Panc1 (cell line): ENCODE measurements around the gene HDDC2. TPM values are rescaled to one million over a fixed set of nuclear protein-coding genes. Genes with fewer than 3 reads are reported as not detected.
"Not testable (repeated sequence)": the region's sequence is repeated elsewhere in the genome, so short reads cannot be mapped to it uniquely, and the experiment has no call there.

Experiments used
- ATAC-seq: fragments of 200-7000 bp; cut with Tn5 transposase; 2 replicates; pipeline ENCODE4 v1.9.1; 2020; ENCODE audit warnings: mild to moderate bottlenecking, moderate library complexity
- BruUV-seq: library from RNA; stranded (reverse); fragments of 400-500 nt; replicated peaks from 2 replicates; lab custom pipeline; 2021; lab: Mats Ljungman, UMichigan
- CTCF ChIA-PET: fragments of 300-600 bp; sonication (Branson Sonifier 250); formaldehyde crosslinking; loops from one replicate; lab custom pipeline; 2022; ENCODE audit warnings: antibody characterized with exemption; lab: Charles Lee
- POLR2A ChIA-PET: fragments of 300-600 bp; sonication (Branson Sonifier 250); formaldehyde crosslinking; loops from one replicate; lab custom pipeline; 2022; ENCODE audit warnings: antibody characterized with exemption; lab: Charles Lee
- DNase-seq: peaks from one replicate; pipeline ENCODE4 v3.0.0-alpha.2; 2010; ENCODE audit warnings: low read depth, low spot score
- H3K27ac ChIP-seq: 2 replicates; pipeline ENCODE4 v1.5.1; 2011; ENCODE audit warnings: mild to moderate bottlenecking, low read length, inconsistent platforms
- H3K27me3 ChIP-seq: fragments of 200-500 bp; sonication (Bioruptor generic); 2 replicates; pipeline ENCODE4 v1.6.0; 2014; ENCODE audit warnings: low read length, inconsistent platforms; ENCODE audit not compliant: control insufficient read depth, insufficient read depth
- H3K36me3 ChIP-seq: fragments of 200-500 bp; sonication (Bioruptor generic); 2 replicates; pipeline ENCODE4 v1.5.1; 2014; ENCODE audit warnings: inconsistent platforms, mild to moderate bottlenecking, low read length, moderate library complexity; ENCODE audit not compliant: control insufficient read depth, insufficient read depth
- H3K4me1 ChIP-seq: 2 replicates; pipeline ENCODE4 v1.5.1; 2011; ENCODE audit warnings: inconsistent platforms, mild to moderate bottlenecking, low read length, moderate library complexity; ENCODE audit not compliant: control insufficient read depth, insufficient read depth
- H3K4me3 ChIP-seq, 2 experiments: 2 replicates each; pipeline ENCODE4 v1.5.1; 2011 to 2012; ENCODE audit warnings: low read depth in 2 of 2, low read length in 2 of 2, mild to moderate bottlenecking in 2 of 2, inconsistent platforms in 1 of 2, moderate library complexity in 1 of 2
- H3K9me3 ChIP-seq: fragments of 200-500 bp; sonication (Bioruptor generic); 2 replicates; pipeline ENCODE4 v1.5.1; 2014; ENCODE audit warnings: low read depth, mild to moderate bottlenecking, inconsistent platforms, low read length, moderate library complexity; ENCODE audit not compliant: control insufficient read depth, insufficient read depth
- POLR2AphosphoS5 ChIP-seq: IDR thresholded peaks from 2 replicates; pipeline ENCODE4 v1.6.1; 2012; ENCODE audit warnings: mild to moderate bottlenecking, low read depth, low read length, moderate library complexity
- REST ChIP-seq, 2 experiments: IDR thresholded peaks; 2 replicates each; pipeline ENCODE4 v1.6.1; 2011 to 2012; ENCODE audit warnings: low read depth in 2 of 2, control low read depth in 1 of 2, low read length in 1 of 2, mild to moderate bottlenecking in 1 of 2, moderate library complexity in 1 of 2; ENCODE audit not compliant: insufficient read depth in 1 of 2
- SIN3A ChIP-seq: IDR thresholded peaks from 2 replicates; pipeline ENCODE4 v1.6.1; 2012; ENCODE audit warnings: low read depth, mild to moderate bottlenecking, low read length, moderate library complexity, borderline replicate concordance; ENCODE audit not compliant: insufficient read depth
- TCF7L2 ChIP-seq: IDR thresholded peaks from 2 replicates; pipeline ENCODE4 v1.6.1; 2011; ENCODE audit warnings: mild to moderate bottlenecking, low read depth, low read length, inconsistent platforms
- in situ Hi-C: cut with HindIII; loops from 2 replicates; pipeline ENCODE4 v1.10.0; 2016; ENCODE audit warnings: low sequenced_read_pairs, low pct_unique_long_range_greater_than_20kb
- intact Hi-C: fragments of 100-400 bp; cut with micrococcal nuclease; formaldehyde crosslinking; loops from one replicate; pipeline ENCODE4 v1.10.0; 2022; ENCODE audit not compliant: unreplicated experiment
- total RNA-seq: library from RNA; stranded (reverse); gene quantifications from one replicate; pipeline ENCODE4 v1.2.1, GENCODE V29; 2021; ENCODE audit not compliant: unreplicated experiment
- TF ChIP-seq, protein P1 (sequence below): fragments of 450-650 bp; IDR thresholded peaks from 2 replicates; pipeline ENCODE4 v1.5.1; 2017; ENCODE audit warnings: mild to moderate bottlenecking

HDDC2 gene
- total RNA-seq, 1 experiment from 2014 or later: 88.8 TPM

- no TSS peak for BruUV-seq
- Histone ChIP-seq H3K4me1 (no peaks in the 10 kb centered on the region), H3K9me3 (peaks cover 13% of the 10 kb centered on the region), H3K27ac (no peak overlapping the region), H3K36me3 (peaks cover 10% of the 10 kb centered on the region), H3K4me3 (no peak overlapping the region), H3K27me3 (no peaks in the 10 kb centered on the region)
- intact Hi-C loops (no loop called here), in situ Hi-C loops (no loop called here)
- ChIA-PET POLR2A (no interaction called here), CTCF (no interaction called here)
- no peak for ATAC-seq
- DNase-seq: no peak
- TF ChIP-seq SIN3A: no peak
- no peak for TF ChIP-seq TCF7L2
- TF ChIP-seq REST (IDR thresholded peaks at IDR 0.05; ENCODE audit: insufficient read depth in 1 of 2, low read depth in 2 of 2, low read length in 1 of 2): no peak
- TF ChIP-seq, protein P1, sequence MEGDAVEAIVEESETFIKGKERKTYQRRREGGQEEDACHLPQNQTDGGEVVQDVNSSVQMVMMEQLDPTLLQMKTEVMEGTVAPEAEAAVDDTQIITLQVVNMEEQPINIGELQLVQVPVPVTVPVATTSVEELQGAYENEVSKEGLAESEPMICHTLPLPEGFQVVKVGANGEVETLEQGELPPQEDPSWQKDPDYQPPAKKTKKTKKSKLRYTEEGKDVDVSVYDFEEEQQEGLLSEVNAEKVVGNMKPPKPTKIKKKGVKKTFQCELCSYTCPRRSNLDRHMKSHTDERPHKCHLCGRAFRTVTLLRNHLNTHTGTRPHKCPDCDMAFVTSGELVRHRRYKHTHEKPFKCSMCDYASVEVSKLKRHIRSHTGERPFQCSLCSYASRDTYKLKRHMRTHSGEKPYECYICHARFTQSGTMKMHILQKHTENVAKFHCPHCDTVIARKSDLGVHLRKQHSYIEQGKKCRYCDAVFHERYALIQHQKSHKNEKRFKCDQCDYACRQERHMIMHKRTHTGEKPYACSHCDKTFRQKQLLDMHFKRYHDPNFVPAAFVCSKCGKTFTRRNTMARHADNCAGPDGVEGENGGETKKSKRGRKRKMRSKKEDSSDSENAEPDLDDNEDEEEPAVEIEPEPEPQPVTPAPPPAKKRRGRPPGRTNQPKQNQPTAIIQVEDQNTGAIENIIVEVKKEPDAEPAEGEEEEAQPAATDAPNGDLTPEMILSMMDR: no peak
- no peak for TF ChIP-seq POLR2AphosphoS5
These were observed 15.8 kb downstream of the HDDC2 start for GRCh38 chr6:125285936-125286335.

GRCh38 chr6:125285353-125285752, 16.4 kb downstream of the HDDC2 start:
- intact Hi-C loops (no loop called here), in situ Hi-C loops (no loop called here)
- Histone ChIP-seq H3K36me3 (peaks cover 5% of the 10 kb centered on the region), H3K9me3 (peaks cover 13% of the 10 kb centered on the region), H3K4me3 (no peak overlapping the region), H3K4me1 (no peaks in the 10 kb centered on the region), H3K27ac (no peak overlapping the region), H3K27me3 (no peaks in the 10 kb centered on the region)
- TF ChIP-seq, protein P1: no peak
- TF ChIP-seq TCF7L2 (no peak), POLR2AphosphoS5 (no peak), SIN3A (no peak), REST (IDR thresholded peaks at IDR 0.05; ENCODE audit: insufficient read depth in 1 of 2, low read depth in 2 of 2, low read length in 1 of 2) (no peak)
- ATAC-seq (no peak), DNase-seq (no peak)
- BruUV-seq: no TSS peak
- ChIA-PET POLR2A (no interaction called here), CTCF (no interaction called here)

- intact Hi-C loops, BruUV-seq, in situ Hi-C loops, ATAC-seq, H3K27ac ChIP-seq, DNase-seq, H3K4me1 ChIP-seq, H3K36me3 ChIP-seq, H3K27me3 ChIP-seq, POLR2A ChIA-PET, H3K4me3 ChIP-seq: not testable (repeated sequence)
- H3K9me3 ChIP-seq: peaks cover 13% of the 10 kb centered on the region
- CTCF ChIA-PET: interaction anchor here (0.6 kb wide), 1 partner anchor 480 kb away, joined by 5 read pairs; no protein-coding TSS in a partner anchor
These were observed 19.3 kb downstream of the HDDC2 start for GRCh38 chr6:125282470-125282869.
